ENCODE data around the gene LDB3. TPM values are rescaled to one million over a fixed set of nuclear protein-coding genes. Genes with fewer than 3 reads are reported as not detected.

LDB3 gene
- total RNA-seq, 2 experiments from 2014 or later, result 0.07 to 0.09 TPM

DNA sequence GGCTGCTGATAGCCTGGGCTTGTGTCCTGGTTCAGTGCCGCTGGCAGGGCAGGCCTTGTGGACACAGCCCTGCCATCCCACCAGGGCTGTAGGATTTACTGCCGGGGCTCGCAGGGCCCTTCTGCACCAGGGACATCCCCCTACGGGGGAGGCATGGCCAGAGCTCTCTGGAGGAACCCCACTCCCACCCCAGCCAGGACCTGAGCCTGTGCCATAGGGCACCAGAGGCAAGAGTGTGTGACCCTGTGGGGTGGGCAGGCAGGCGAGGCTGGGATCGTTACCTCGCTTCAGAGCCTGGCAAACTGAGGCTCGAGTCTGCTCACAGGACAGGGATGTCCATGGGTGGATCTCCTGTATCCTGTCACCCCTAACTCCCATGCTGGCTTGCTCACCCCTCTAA is 2.6 kb downstream of the LDB3 start:
- Mint-ChIP-seq H3K27ac (no peak overlapping the region), H3K4me3 (no peak overlapping the region), H3K27me3 (no peaks in the 10 kb centered on the region), H3K4me1 (ENCODE audit: low read depth) (no peaks in the 10 kb centered on the region), H3K36me3 (ENCODE audit: low read depth) (no peaks in the 10 kb centered on the region), H3K9me3 (no peaks in the 10 kb centered on the region)
- TF ChIP-seq, protein P1, sequence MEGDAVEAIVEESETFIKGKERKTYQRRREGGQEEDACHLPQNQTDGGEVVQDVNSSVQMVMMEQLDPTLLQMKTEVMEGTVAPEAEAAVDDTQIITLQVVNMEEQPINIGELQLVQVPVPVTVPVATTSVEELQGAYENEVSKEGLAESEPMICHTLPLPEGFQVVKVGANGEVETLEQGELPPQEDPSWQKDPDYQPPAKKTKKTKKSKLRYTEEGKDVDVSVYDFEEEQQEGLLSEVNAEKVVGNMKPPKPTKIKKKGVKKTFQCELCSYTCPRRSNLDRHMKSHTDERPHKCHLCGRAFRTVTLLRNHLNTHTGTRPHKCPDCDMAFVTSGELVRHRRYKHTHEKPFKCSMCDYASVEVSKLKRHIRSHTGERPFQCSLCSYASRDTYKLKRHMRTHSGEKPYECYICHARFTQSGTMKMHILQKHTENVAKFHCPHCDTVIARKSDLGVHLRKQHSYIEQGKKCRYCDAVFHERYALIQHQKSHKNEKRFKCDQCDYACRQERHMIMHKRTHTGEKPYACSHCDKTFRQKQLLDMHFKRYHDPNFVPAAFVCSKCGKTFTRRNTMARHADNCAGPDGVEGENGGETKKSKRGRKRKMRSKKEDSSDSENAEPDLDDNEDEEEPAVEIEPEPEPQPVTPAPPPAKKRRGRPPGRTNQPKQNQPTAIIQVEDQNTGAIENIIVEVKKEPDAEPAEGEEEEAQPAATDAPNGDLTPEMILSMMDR (IDR thresholded peaks at IDR 0.05), result no peak
- CTCF ChIA-PET, result no interaction called here
- POLR2A ChIA-PET, result no interaction called here
- ATAC-seq (no peak), DNase-seq (no peak)
- intact Hi-C loops (cut with micrococcal nuclease), result no loop called here

DNA sequence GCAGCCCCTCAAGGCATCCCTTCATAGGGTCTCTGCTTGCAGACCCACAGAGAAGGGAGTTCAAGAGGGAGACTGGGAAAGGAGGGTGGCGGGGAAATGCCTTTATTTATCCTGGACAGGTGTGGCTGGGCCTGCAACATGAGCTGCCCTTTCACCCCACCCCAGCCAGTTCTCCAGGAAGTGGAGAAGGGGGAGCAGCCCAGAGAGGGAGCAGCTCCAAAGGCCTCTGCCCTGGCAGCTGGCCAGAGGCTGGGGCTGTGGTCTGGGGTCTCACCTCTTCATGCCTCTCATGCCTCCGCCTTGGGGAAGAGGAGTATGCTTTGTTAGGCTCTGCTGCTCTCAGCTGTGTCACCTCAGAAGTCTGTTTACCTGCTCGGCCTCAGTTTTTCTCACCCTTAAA is 3.1 kb downstream of the LDB3 start:
- no peak for ATAC-seq
- TF ChIP-seq, protein P1 (IDR thresholded peaks at IDR 0.05), result no peak
- no peaks in the 10 kb centered on the region for H3K36me3 Mint-ChIP-seq (ENCODE audit: low read depth)
- H3K27me3 Mint-ChIP-seq, result no peaks in the 10 kb centered on the region
- ChIA-PET CTCF (no interaction called here), POLR2A (no interaction called here)
- H3K9me3 Mint-ChIP-seq, result no peaks in the 10 kb centered on the region
- intact Hi-C loops (cut with micrococcal nuclease), result no loop called here
- no peak for DNase-seq
- no peak overlapping the region for H3K27ac Mint-ChIP-seq
- no peak overlapping the region for H3K4me3 Mint-ChIP-seq
- no peaks in the 10 kb centered on the region for H3K4me1 Mint-ChIP-seq (ENCODE audit: low read depth)

DNA sequence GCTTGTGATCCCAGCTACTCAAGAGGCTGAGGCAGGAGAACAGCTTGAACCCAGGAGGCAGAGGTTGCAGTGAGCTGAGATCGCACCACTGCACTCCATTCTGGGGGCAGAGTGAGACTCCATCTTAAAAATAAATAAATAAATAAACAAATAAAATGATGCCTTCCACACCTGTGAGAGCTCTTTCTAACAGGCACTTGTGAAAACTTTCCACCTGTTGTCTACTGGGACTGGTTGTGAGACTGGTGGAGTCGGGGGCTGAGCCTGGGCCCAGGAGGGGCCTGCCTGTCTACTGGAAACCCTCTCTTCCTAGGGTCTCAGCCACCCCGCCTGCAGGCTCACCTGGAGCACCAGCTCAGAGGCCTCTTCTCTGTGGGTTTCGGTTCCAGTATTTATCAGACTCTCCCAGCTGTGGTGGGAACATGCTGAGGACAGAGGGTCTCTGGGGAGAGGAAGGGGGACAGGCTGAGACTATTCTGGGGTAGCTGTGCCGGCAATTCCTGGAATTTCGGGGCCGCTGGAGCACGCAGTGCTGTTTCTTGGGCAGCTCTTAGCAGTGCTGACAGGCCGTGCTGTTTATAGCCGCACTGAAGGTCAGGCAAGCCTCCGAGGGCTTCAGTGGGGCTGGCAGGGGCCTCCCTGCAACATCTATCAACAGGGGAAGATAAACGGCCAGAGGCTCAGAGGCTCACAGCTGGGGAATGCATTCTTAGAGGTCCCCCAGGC is 3.8 kb downstream of the LDB3 start:
- POLR2A ChIA-PET, result no interaction called here
- intact Hi-C loops (cut with micrococcal nuclease), result no loop called here
- no peaks in the 10 kb centered on the region for H3K36me3 Mint-ChIP-seq (ENCODE audit: low read depth)
- ATAC-seq (no peak), DNase-seq (no peak)
- TF ChIP-seq, protein P1 (IDR thresholded peaks at IDR 0.05), result no peak
- CTCF ChIA-PET, result interaction anchor here (0.9 kb wide), 1 partner anchor 227 kb away, joined by 4 read pairs; no protein-coding TSS in a partner anchor
- no peak overlapping the region for H3K27ac Mint-ChIP-seq
- H3K9me3 Mint-ChIP-seq, result no peaks in the 10 kb centered on the region
- H3K4me1 Mint-ChIP-seq (ENCODE audit: low read depth), result no peaks in the 10 kb centered on the region
- no peaks in the 10 kb centered on the region for H3K27me3 Mint-ChIP-seq
- no peak overlapping the region for H3K4me3 Mint-ChIP-seq

DNA sequence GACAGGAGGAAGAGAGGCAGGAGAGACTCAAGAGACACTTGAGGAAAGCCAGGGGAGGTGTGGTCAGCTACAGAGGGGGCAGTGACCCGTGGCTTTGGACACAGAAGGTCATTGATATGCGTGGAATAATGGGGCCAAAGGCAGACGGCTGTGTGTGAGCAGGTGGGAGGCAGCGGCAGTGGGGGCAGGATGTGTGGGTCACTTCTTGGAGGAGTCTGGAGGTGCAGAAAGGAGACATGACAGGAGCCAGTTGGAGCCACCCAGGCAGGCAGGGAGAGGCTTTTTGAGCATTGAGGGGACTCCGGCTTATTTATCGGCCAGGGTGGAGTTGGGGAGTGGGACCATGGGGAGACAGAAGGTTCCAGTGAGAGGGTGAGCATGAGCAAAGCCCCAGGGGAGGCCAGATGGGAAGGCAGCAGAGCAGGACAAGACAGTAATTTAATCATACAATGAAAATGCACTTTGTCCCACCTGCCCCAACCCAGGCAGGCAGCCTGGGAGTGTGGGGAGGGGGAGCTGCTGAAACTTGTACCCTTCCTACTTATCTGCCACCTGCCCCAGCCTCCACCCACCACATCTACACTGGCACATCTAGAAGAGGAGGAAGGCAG is 5.0 kb downstream of the LDB3 start:
- CTCF ChIA-PET, result interaction anchor here (0.9 kb wide), 1 partner anchor 226 kb away, joined by 4 read pairs; no protein-coding TSS in a partner anchor
- TF ChIP-seq, protein P1 (IDR thresholded peaks at IDR 0.05), result no peak
- POLR2A ChIA-PET, result no interaction called here
- Mint-ChIP-seq H3K4me1 (ENCODE audit: low read depth) (no peaks in the 10 kb centered on the region), H3K9me3 (no peaks in the 10 kb centered on the region), H3K4me3 (no peak overlapping the region), H3K36me3 (ENCODE audit: low read depth) (no peaks in the 10 kb centered on the region), H3K27ac (no peak overlapping the region), H3K27me3 (no peaks in the 10 kb centered on the region)
- intact Hi-C loops (cut with micrococcal nuclease), result no loop called here
- ATAC-seq, result no peak
- DNase-seq, result no peak

DNA sequence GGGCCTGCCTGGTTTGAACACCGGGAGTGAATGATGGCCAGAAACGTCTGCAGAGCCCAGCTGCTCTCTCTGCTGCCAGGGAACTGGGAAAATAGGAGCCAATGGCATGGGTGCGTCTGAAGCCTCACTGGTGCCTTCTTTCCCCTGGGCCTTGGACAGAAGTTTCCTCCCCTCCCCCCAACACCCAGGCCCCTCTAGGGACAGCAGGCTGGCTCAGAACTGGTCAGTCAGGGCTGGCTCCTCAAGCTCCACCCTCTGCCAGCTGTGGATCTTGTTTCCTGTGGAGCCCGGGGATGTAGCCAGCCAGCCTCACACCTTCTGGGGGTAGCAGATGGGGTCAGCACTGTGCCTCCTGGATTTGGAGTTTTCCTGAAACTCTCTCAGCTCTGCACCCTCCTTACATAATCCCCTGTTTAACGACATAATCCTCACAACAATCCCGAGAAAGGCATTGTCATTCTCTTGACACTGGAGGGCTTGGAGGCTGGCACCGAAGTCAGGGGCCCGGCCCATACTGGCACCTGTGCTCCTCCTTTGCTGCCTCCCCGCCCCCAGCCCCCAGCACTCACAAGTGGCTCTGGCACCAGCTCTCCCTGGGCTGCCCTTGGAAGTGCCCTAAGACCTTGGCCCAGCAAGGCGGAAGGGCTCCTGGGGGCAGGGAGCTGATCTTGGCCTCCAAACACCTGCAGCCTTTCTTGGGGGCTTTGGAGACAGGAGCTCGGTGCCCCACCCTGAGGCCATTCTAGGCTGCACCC is 5.7 kb downstream of the LDB3 start:
- Mint-ChIP-seq H3K27me3 (no peaks in the 10 kb centered on the region), H3K27ac (no peak overlapping the region), H3K36me3 (ENCODE audit: low read depth) (no peaks in the 10 kb centered on the region), H3K4me3 (no peak overlapping the region), H3K4me1 (ENCODE audit: low read depth) (no peaks in the 10 kb centered on the region), H3K9me3 (no peaks in the 10 kb centered on the region)
- ChIA-PET POLR2A (interaction anchor here (0.6 kb wide), 1 partner anchor 121 kb away, joined by 3 read pairs; no protein-coding TSS in a partner anchor), CTCF (no interaction called here)
- DNase-seq, result no peak
- intact Hi-C loops (cut with micrococcal nuclease), result no loop called here
- no peak for ATAC-seq
- TF ChIP-seq, protein P1 (IDR thresholded peaks at IDR 0.05), result no peak

Measured in activated CD8-positive, alpha-beta T cell treated with anti-CD3 and anti-CD28 coated beads for 36 hours (primary cell).